GM12878 (cell line): Measurements from ENCODE around the gene DGLUCY. TPM values are rescaled to one million over a fixed set of nuclear protein-coding genes. Genes with fewer than 3 reads are reported as not detected.

Experiments
- ATAC-seq: fragments of 200-7000 bp; cut with Tn5 transposase; 3 replicates; pipeline ENCODE4 v1.9.1; 2020; ENCODE audit warnings: mild to moderate bottlenecking, moderate library complexity
- BruUV-seq: library from RNA; stranded (reverse); fragments of 400-500 nt; replicated peaks from 2 replicates; lab custom pipeline; 2021; lab: Mats Ljungman, UMichigan
- CTCF ChIA-PET: fragments of 300-600 bp; sonication (Branson Sonifier 250); formaldehyde crosslinking; extraction: SDS; loops from one replicate; lab custom pipeline; 2021; ENCODE audit warnings: inconsistent platforms; lab: Yijun Ruan, JAX
- POLR2A ChIA-PET: fragments of 350-600 bp; formaldehyde crosslinking; extraction: SDS; loops from one replicate; lab custom pipeline; 2021; ENCODE audit warnings: inconsistent platforms; lab: Charles Lee
- RAD21 ChIA-PET: fragments of 300-600 bp; sonication (Branson Sonifier 250); formaldehyde crosslinking; loops from one replicate; lab custom pipeline; 2023; ENCODE audit warnings: antibody characterized with exemption; ENCODE audit not compliant: unreplicated experiment; lab: Charles Lee
- SMC1A ChIA-PET: fragments of 300-600 bp; sonication (Branson Sonifier 250); formaldehyde crosslinking; loops from one replicate; lab custom pipeline; 2023; ENCODE audit not compliant: unreplicated experiment, uncharacterized antibody; lab: Charles Lee
- DNase-seq: peaks from one replicate; pipeline ENCODE4 v3.0.0-alpha.2; 2011; ENCODE audit warnings: low read depth, low spot score
- FAIRE-seq: peaks from 3 replicates; lab custom pipeline; 2011; peaks lifted over from hg19 to GRCh38; lab: Jason Lieb, UNC
- H2AFZ ChIP-seq: 2 replicates; pipeline ENCODE4 v1.6.0; 2011; ENCODE audit warnings: low read depth, low read length, control low read depth; ENCODE audit not compliant: control insufficient read depth
- H3K27ac ChIP-seq: 2 replicates; pipeline ENCODE4 v1.5.1; 2011; ENCODE audit warnings: control low read depth; ENCODE audit not compliant: control insufficient read depth, insufficient read depth
- H3K27me3 ChIP-seq, 2 experiments: replicated peaks in 1 of 2; 2 replicates each; pipeline versions ENCODE4 v1.6.0 to v1.6.1; 2011; ENCODE audit warnings: low read length in 1 of 2; ENCODE audit not compliant: control insufficient read depth in 2 of 2, insufficient read depth in 2 of 2
- H3K36me3 ChIP-seq, 2 experiments: 2 replicates each; pipeline ENCODE4 v1.5.1; 2011; ENCODE audit warnings: low read length in 1 of 2; ENCODE audit not compliant: control insufficient read depth in 2 of 2, insufficient read depth in 2 of 2
- H3K4me1 ChIP-seq: 2 replicates; pipeline ENCODE4 v1.6.1; 2011; ENCODE audit warnings: mild to moderate bottlenecking, low read length, moderate library complexity, mixed read lengths; ENCODE audit not compliant: control insufficient read depth, insufficient read depth
- H3K4me2 ChIP-seq: 2 replicates; pipeline ENCODE4 v1.6.0; 2011; ENCODE audit warnings: control low read depth; ENCODE audit not compliant: control insufficient read depth, insufficient read depth
- H3K4me3 ChIP-seq: fragments of 200-600 bp; sonication (generic); 2 replicates; pipeline ENCODE4 v1.5.1; 2016
- H3K79me2 ChIP-seq: 2 replicates; pipeline ENCODE4 v1.6.0; 2011; ENCODE audit warnings: low read length; ENCODE audit not compliant: control insufficient read depth, insufficient read depth
- H3K9ac ChIP-seq: 2 replicates; pipeline ENCODE4 v1.8.0; 2011; ENCODE audit warnings: low read length, control low read depth, mixed read lengths; ENCODE audit not compliant: control insufficient read depth, insufficient read depth
- H3K9me3 ChIP-seq: replicated peaks from 3 replicates; pipeline ENCODE4 v1.5.1; 2011; ENCODE audit warnings: mild to moderate bottlenecking, low read length; ENCODE audit not compliant: control insufficient read depth, insufficient read depth
- H4K20me1 ChIP-seq: 2 replicates; pipeline ENCODE4 v1.6.0; 2011; ENCODE audit not compliant: control insufficient read depth, insufficient read depth
- CBX3 ChIP-seq: fragments of 200-600 bp; sonication (generic); IDR thresholded peaks from 2 replicates; pipeline ENCODE4 v1.6.1; 2016; ENCODE audit warnings: low read depth, borderline replicate concordance
- FOS ChIP-seq: IDR thresholded peaks from 3 replicates; pipeline ENCODE4 v1.6.1; 2011; ENCODE audit warnings: borderline replicate concordance; ENCODE audit not compliant: insufficient read length; ENCODE audit errors: extremely low read depth
- YY1 ChIP-seq: IDR thresholded peaks from 2 replicates; pipeline ENCODE4 v1.6.1; 2011; ENCODE audit warnings: low read depth, mild to moderate bottlenecking, low read length
- ZNF274 ChIP-seq: IDR thresholded peaks from one replicate; pipeline ENCODE4 v1.8.0; 2011; ENCODE audit not compliant: insufficient read length, insufficient read depth
- WGBS: methylation state at CpG from one replicate; pipeline ENCODE4 v1.1.6; 2016; ENCODE audit warnings: low lambda C conversion rate; ENCODE audit not compliant: insufficient replicate concordance, insufficient coverage; ENCODE audit errors: missing lambda C conversion rate; 5-methylcytosine and 5-hydroxymethylcytosine counted together
- in situ Hi-C: fragments of 300-500 bp; cut with MboI; formaldehyde crosslinking; loops from 9 replicates; pipeline ENCODE4 v1.14.3; 2018; ENCODE audit warnings: mixed read lengths
- intact Hi-C: fragments of 100-400 bp; cut with micrococcal nuclease; formaldehyde crosslinking; loops from one replicate; pipeline ENCODE4 v1.14.2; 2022; ENCODE audit not compliant: unreplicated experiment
- polyA plus RNA-seq, 11 experiments: library from polyadenylated mRNA; depleted of rRNA in 4 of 11; unstranded in 6 of 11; stranded (reverse) in 5 of 11; fragments of >200 nt; fragmentation: Nextera tagmentation in 4 of 11; fragmentation: Illumina TruSeq in 1 of 11; extraction: Ambion mirVana in 4 of 11; extraction: Trizol in 1 of 11; gene quantifications; 1 replicate in 1 of 11; 2 replicates in 10 of 11; pipeline versions ENCODE4 v1.2.1 to v1.2.3, GENCODE V29; 2011 to 2016; ENCODE audit warnings: inconsistent platforms in 2 of 11, missing spikeins in 2 of 11, low read depth in 1 of 11
- total RNA-seq, 4 experiments: library from RNA; depleted of rRNA in 3 of 4; stranded (reverse); fragments of >200 nt in 3 of 4; fragmentation: Illumina TruSeq in 1 of 4; extraction: Trizol in 1 of 4; gene quantifications; 2 replicates each; pipeline versions ENCODE4 v1.2.1 to v1.2.3, GENCODE V29; 2013 to 2021
- TF ChIP-seq, protein P1 (sequence below): fragments of 450-650 bp; IDR thresholded peaks from 2 replicates; pipeline ENCODE4 v1.6.1; 2018; ENCODE audit warnings: borderline replicate concordance, mild to moderate bottlenecking; ENCODE audit not compliant: partially characterized antibody

Gene DGLUCY
- total and polyA plus RNA-seq, 10 of the 15 experiments (the other 5 are each of a cell fraction or from before 2014, with no cell fraction given) = 15.0 to 70.3 (median 55.1) TPM

DNA sequence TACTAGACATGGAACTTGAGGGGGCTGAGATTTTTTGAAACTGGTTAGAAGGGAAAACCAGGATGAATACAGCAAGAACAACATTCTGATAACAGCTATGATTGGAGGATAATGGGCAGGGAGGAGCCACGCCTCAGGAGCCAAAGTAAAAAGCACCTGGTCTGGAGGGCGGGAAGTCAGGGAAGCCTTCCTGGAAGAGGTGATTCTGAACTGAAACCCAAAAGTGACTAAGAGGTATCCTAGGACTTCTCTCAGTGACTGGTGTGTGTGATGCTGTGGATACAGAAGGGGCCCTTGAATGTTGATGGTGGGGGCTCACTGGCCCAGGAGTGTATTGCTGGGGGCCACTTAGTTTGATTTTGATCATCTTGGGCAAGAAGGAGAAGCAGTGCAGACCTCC, 149.5 kb downstream of the DGLUCY start:
- peaks cover 0 to 4% of the 10 kb centered on the region in 2 experiments; a peak in 1 of 4 replicates for H3K27me3 ChIP-seq
- H3K4me1 ChIP-seq = no peaks in the 10 kb centered on the region
- H3K9me3 ChIP-seq = no peaks in the 10 kb centered on the region
- intact Hi-C loops (no loop called here), in situ Hi-C loops (no loop called here)
- ChIA-PET RAD21 (interaction anchor here (1.5 kb wide), 1 partner anchor 11 kb away, joined by 5 read pairs; no protein-coding TSS in a partner anchor), POLR2A (interaction anchor here (0.5 to 0.7 kb wide), 2 partner anchors 11 to 17 kb away, joined by 3 read pairs; no protein-coding TSS in a partner anchor), CTCF (interaction anchor here (0.5 to 2.8 kb wide), 3 partner anchors 14 to 86 kb away, joined by 3 to 10 read pairs (median 4); no protein-coding TSS in a partner anchor), SMC1A (interaction anchor here (1.0 kb wide), 2 partner anchors 20 to 37 kb away, joined by 3 to 4 read pairs; no protein-coding TSS in a partner anchor)
- no peaks in the 10 kb centered on the region for H4K20me1 ChIP-seq
- no peak for DNase-seq
- 79% methylated on average over 2 of the region's 2 CpGs for WGBS
- no peaks in the 10 kb centered on the region for H3K36me3 ChIP-seq
- FAIRE-seq = no peak
- TF ChIP-seq ZNF274 = no peak
- no peak for TF ChIP-seq CBX3
- TF ChIP-seq, protein P1, sequence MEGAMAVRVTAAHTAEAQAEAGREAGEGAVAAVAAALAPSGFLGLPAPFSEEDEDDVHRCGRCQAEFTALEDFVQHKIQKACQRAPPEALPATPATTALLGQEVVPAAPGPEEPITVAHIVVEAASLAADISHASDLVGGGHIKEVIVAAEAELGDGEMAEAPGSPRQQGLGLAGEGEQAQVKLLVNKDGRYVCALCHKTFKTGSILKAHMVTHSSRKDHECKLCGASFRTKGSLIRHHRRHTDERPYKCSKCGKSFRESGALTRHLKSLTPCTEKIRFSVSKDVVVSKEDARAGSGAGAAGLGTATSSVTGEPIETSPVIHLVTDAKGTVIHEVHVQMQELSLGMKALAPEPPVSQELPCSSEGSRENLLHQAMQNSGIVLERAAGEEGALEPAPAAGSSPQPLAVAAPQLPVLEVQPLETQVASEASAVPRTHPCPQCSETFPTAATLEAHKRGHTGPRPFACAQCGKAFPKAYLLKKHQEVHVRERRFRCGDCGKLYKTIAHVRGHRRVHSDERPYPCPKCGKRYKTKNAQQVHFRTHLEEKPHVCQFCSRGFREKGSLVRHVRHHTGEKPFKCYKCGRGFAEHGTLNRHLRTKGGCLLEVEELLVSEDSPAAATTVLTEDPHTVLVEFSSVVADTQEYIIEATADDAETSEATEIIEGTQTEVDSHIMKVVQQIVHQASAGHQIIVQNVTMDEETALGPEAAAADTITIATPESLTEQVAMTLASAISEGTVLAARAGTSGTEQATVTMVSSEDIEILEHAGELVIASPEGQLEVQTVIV = no peak
- no peak for TF ChIP-seq FOS
- TF ChIP-seq YY1 = no peak
- no peak overlapping the region for H3K4me3 ChIP-seq
- H3K79me2 ChIP-seq = no peaks in the 10 kb centered on the region
- no peak overlapping the region for H3K27ac ChIP-seq
- no peak overlapping the region for H2AFZ ChIP-seq
- no peak overlapping the region for H3K4me2 ChIP-seq
- no peak for ATAC-seq
- no peak overlapping the region for H3K9ac ChIP-seq
- no TSS peak for BruUV-seq
